Rectal smooth muscle tissue (tissue), 1 donor: ENCODE measurements around the gene KLF9.

ENCODE experiments used
- H3K27ac ChIP-seq: one replicate; pipeline ENCODE4 v1.7.0; 2013; ENCODE audit warnings: low read depth, low read length, inconsistent platforms
- H3K27me3 ChIP-seq: one replicate; pipeline ENCODE4 v1.7.0; 2013; ENCODE audit warnings: low read length; ENCODE audit not compliant: control insufficient read depth, insufficient read depth
- H3K36me3 ChIP-seq: one replicate; pipeline ENCODE4 v1.7.0; 2013; ENCODE audit warnings: low read length; ENCODE audit not compliant: control insufficient read depth, insufficient read depth
- H3K4me1 ChIP-seq: one replicate; pipeline ENCODE4 v1.7.0; 2013; ENCODE audit warnings: low read length; ENCODE audit not compliant: control insufficient read depth, insufficient read depth
- H3K4me3 ChIP-seq: one replicate; pipeline ENCODE4 v1.7.0; 2013; ENCODE audit warnings: low read length
- H3K9ac ChIP-seq: one replicate; pipeline ENCODE4 v1.7.0; 2013; ENCODE audit warnings: low read length

KLF9 gene

GRCh38 chr9:70419556-70420440 is 5.3 kb upstream of the KLF9 start:
- H3K27ac ChIP-seq, result peak overlapping the region; percentile 100
- H3K4me3 ChIP-seq, result peak overlapping the region; percentile 87
- peak overlapping the region; percentile 99 for H3K9ac ChIP-seq
- no peaks in the 10 kb centered on the region for H3K36me3 ChIP-seq
- H3K27me3 ChIP-seq, result no peaks in the 10 kb centered on the region
- H3K4me1 ChIP-seq, result peaks cover 28% of the 10 kb centered on the region

GRCh38 chr9:70418822-70419555 is 4.5 kb upstream of the KLF9 start:
- Histone ChIP-seq H3K4me1 (peaks cover 33% of the 10 kb centered on the region), H3K9ac (peak overlapping the region; percentile 77), H3K4me3 (peak overlapping the region; percentile 87), H3K27me3 (no peaks in the 10 kb centered on the region), H3K36me3 (no peaks in the 10 kb centered on the region), H3K27ac (peak overlapping the region; percentile 100)

GRCh38 chr9:70415476-70415875 is 1.0 kb upstream of the KLF9 start:
- Histone ChIP-seq H3K4me1 (peaks cover 18% of the 10 kb centered on the region), H3K36me3 (no peaks in the 10 kb centered on the region), H3K9ac (no peak overlapping the region), H3K4me3 (no peak overlapping the region), H3K27me3 (no peaks in the 10 kb centered on the region), H3K27ac (peak overlapping the region; percentile 100)

DNA sequence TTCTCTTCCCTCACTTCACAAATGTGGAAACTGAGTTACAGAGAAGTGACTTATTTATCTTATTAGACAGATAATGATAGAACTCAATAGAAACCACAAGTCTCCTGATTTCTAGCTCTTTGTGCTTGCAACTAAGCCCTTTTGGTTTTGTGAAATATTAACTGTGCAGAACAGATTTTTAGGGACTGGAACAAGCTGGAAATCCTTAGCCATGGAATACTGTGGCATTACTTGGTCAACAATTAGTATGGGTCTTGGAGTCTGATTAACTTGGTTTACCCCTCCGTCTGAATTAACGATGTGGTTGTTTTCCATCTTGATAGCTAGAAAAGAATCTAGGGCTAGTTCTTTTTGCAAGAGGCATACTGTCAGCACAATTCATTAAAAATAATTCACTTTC is 584 bp upstream of the KLF9 start:
- Histone ChIP-seq H3K4me3 (no peak overlapping the region), H3K9ac (no peak overlapping the region), H3K27ac (peak overlapping the region; percentile 100), H3K36me3 (no peaks in the 10 kb centered on the region), H3K4me1 (peaks cover 16% of the 10 kb centered on the region), H3K27me3 (no peaks in the 10 kb centered on the region)

GRCh38 chr9:70413464-70413798 is 1.0 kb downstream of the KLF9 start:
- H3K27ac ChIP-seq, result peak overlapping the region; percentile 100
- H3K36me3 ChIP-seq, result no peaks in the 10 kb centered on the region
- peaks cover 25% of the 10 kb centered on the region for H3K4me1 ChIP-seq
- peak overlapping the region; percentile 95 for H3K4me3 ChIP-seq
- H3K9ac ChIP-seq, result peak overlapping the region; percentile 98
- no peaks in the 10 kb centered on the region for H3K27me3 ChIP-seq

DNA sequence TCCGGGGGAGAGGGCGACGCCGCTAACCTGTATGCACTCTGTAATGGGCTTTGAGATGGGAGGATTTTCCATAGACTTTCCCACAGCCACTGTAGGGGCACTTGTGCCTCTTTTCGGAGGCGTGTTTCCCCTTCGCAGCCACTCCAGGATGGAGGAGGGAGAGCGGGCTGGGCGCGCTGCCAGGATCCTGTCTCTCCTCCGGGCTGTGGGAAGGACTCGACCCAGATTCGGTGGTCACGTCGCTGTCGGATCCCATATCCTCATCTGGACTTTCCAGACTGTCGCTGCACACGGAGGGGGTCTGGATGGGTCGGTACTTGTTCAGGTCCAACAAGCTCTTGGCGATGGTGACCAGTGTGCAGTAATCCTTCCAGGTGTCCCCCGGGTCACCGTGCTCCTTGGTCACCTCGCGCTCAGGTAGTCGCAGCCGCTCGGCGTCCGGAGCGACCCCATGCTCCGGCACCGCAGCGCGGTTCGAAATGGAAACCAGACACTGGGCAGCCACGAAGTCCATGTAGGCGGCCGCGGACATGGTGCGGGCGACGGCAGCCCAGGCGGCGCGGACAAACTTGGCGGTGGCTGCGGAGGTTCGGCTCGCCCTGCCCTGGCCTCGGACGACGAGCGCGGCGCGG is 1.5 kb downstream of the KLF9 start:
- Histone ChIP-seq H3K36me3 (no peaks in the 10 kb centered on the region), H3K4me1 (peaks cover 25% of the 10 kb centered on the region), H3K4me3 (peak overlapping the region; percentile 95), H3K9ac (peak overlapping the region; percentile 98), H3K27ac (peak overlapping the region; percentile 100), H3K27me3 (no peaks in the 10 kb centered on the region)

DNA sequence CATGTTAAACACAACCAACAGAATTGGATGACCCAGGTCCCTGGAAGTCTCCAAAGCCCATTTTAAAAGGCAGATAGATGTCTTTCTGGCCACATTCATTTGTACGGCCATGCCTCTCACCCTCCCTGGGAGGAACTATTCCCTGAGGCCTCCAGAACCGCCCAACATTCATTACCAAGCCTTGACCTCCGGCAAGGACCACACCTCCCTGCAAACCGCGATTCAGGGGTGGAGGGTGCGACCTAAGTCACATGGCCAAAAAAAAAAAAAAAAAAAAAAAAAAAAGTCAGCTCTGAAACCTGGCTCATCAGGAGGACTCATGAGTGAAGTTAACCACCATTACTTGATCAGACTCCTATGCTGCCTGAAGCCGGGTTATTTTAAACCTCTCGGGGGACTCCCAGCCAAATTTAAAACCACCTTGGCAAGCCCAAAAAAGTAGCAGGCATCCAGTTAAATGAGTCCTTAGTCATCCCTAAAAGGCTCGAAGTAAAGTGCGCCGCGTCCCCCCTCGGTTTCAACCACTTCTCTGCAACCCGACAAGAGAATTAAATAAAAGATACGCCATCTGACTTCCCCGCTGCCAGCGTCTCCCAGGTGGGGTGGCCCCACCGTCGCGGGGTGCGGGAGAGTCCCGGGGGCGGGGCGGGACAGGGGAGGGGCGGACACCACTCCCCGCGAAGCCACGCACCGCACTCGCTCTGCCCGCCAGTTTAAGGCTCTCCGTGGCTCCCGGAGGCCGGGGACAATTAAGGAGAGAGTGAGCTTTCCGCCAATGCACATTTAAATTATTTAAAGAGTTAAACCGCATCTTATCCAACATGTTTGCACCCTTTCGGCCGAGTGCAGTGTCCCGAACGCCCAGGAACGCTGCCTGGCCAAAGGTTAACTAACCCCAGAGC is 2.3 kb downstream of the KLF9 start:
- Histone ChIP-seq H3K4me1 (peaks cover 32% of the 10 kb centered on the region), H3K27ac (peak overlapping the region; percentile 100), H3K27me3 (no peaks in the 10 kb centered on the region)

GRCh38 chr9:70411121-70411929 is 3.1 kb downstream of the KLF9 start:
- H3K4me3 ChIP-seq, result peak overlapping the region; percentile 95
- no peaks in the 10 kb centered on the region for H3K36me3 ChIP-seq
- no peaks in the 10 kb centered on the region for H3K27me3 ChIP-seq
- H3K4me1 ChIP-seq, result peaks cover 38% of the 10 kb centered on the region
- H3K9ac ChIP-seq, result peak overlapping the region; percentile 98
- peak overlapping the region; percentile 100 for H3K27ac ChIP-seq

More for the DNA sequence above, 2.3 kb downstream of the KLF9 start:
- Histone ChIP-seq H3K9ac (peak overlapping the region; percentile 98), H3K4me3 (peak overlapping the region; percentile 95), H3K36me3 (no peaks in the 10 kb centered on the region)

DNA sequence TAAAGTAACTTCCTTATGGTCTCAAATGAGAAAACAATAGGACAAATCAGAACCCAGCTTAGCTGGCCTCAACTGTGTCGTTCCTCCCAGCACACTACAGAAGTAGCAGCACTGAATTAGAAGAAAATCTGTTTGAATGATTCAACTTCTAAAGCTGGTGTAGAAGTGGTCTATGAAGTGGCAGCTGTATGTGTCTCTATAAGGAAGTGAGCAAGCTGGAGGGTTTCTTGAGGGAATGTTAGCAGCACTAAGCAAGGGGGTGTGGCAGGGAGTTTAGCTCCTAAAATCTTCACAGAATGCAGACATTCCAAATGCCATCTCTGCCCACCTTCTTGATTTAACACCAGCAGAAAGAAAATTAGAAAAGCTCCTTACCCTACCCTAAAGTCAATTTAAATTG is 4.1 kb downstream of the KLF9 start:
- H3K4me1 ChIP-seq, result peaks cover 44% of the 10 kb centered on the region
- peak overlapping the region; percentile 100 for H3K27ac ChIP-seq
- peak overlapping the region; percentile 95 for H3K4me3 ChIP-seq
- no peak overlapping the region for H3K9ac ChIP-seq
- H3K27me3 ChIP-seq, result no peaks in the 10 kb centered on the region
- no peaks in the 10 kb centered on the region for H3K36me3 ChIP-seq

DNA sequence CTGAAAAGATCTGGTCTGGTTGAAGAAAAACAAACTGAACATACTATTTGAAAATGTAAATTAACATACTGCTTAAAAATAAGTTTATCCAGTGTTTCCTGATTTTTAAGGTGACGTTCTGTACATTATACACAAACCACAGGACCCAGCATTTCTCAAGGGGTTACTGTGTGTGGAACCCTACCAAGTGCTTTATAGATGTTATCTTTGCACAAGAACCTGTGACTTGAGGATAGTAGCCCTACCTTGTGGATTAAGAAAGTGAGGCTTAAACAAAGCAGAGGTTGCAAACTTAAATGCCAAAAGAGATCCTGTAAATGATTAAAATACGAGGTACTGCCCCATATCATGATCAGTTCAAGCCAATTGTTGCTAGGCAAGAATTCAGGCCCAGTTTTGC is 4.7 kb downstream of the KLF9 start:
- Histone ChIP-seq H3K9ac (no peak overlapping the region), H3K27me3 (no peaks in the 10 kb centered on the region), H3K27ac (peak overlapping the region; percentile 100), H3K4me3 (peak overlapping the region; percentile 35), H3K36me3 (no peaks in the 10 kb centered on the region), H3K4me1 (peaks cover 40% of the 10 kb centered on the region)

DNA sequence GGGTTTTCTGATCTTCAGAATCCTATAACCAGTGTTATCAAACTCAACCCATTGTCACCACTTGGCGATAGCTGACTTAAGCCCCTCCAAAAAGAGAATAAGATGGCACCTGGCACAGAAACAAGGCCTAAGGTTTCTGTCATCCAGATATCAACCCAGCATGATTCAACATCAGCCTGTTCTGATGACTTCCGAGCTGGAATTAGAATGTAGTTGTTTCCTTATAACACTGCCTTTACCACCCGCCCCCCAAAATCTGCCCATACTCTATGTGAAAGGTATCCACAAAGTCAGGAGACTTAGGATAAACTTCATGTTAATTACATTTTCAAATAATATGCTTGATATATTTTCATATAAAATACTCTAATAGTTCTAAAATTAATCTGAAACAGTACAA is 5.2 kb downstream of the KLF9 start:
- Histone ChIP-seq H3K27ac (peak overlapping the region; percentile 100), H3K9ac (no peak overlapping the region), H3K36me3 (no peaks in the 10 kb centered on the region), H3K4me1 (peaks cover 35% of the 10 kb centered on the region), H3K4me3 (no peak overlapping the region), H3K27me3 (no peaks in the 10 kb centered on the region)
